Activated B cell treated with CpG ODN at 0.5 μM for 24 hours (primary cell): Measurements from ENCODE around the gene MROH2A. TPM values are rescaled to one million over a fixed set of nuclear protein-coding genes. Genes with fewer than 3 reads are reported as not detected.

Source experiments
- ATAC-seq: fragments of 200-7000 bp; cut with Tn5 transposase; one replicate; pipeline ENCODE4 v1.10.0; 2021; ENCODE audit warnings: low read depth, mild to moderate bottlenecking, moderate library complexity
- CTCF ChIA-PET: fragments of 350-600 bp; sonication (Branson Sonifier 250); formaldehyde crosslinking; loops from one replicate; lab custom pipeline; 2021; ENCODE audit warnings: antibody characterized with exemption; lab: Charles Lee
- POLR2A ChIA-PET: fragments of 350-600 bp; sonication (Branson Sonifier 250); formaldehyde crosslinking; loops from one replicate; lab custom pipeline; 2021; ENCODE audit warnings: antibody characterized with exemption; lab: Charles Lee
- DNase-seq: peaks from one replicate; pipeline ENCODE4 v3.0.0; 2022
- H3K27ac Mint-ChIP-seq: one replicate; pipeline ENCODE4 v1.8.0; 2020; ENCODE audit warnings: mixed read lengths
- H3K27me3 Mint-ChIP-seq: one replicate; pipeline ENCODE4 v1.8.0; 2021; ENCODE audit warnings: mixed read lengths
- H3K36me3 Mint-ChIP-seq: one replicate; pipeline ENCODE4 v1.8.0; 2021; ENCODE audit warnings: low read depth, mixed read lengths
- H3K4me1 Mint-ChIP-seq: one replicate; pipeline ENCODE4 v1.8.0; 2021; ENCODE audit warnings: mixed read lengths
- H3K4me3 Mint-ChIP-seq: one replicate; pipeline ENCODE4 v1.8.0; 2020; ENCODE audit warnings: mild to moderate bottlenecking, mixed read lengths
- H3K9me3 Mint-ChIP-seq: one replicate; pipeline ENCODE4 v1.8.0; 2020; ENCODE audit warnings: mixed read lengths
- CTCF ChIP-seq: fragments of 200-600 bp; IDR thresholded peaks from one replicate; pipeline ENCODE4 v1.8.0; 2022; ENCODE audit warnings: antibody characterized with exemption, mild to moderate bottlenecking
- intact Hi-C: fragments of 100-400 bp; cut with micrococcal nuclease; formaldehyde crosslinking; loops from one replicate; pipeline ENCODE4 v1.15.1; 2024
- total RNA-seq: library from RNA; stranded (reverse); gene quantifications from 2 replicates; pipeline ENCODE4 v1.2.3, GENCODE V29; 2022

Gene MROH2A
- total RNA-seq, 1 donor from 2014 or later = not detected

- TF ChIP-seq CTCF = no peak
- H3K36me3 Mint-ChIP-seq = no peaks in the 10 kb centered on the region
- ATAC-seq = no peak
- H3K4me1 Mint-ChIP-seq = no peaks in the 10 kb centered on the region
- ChIA-PET CTCF (no interaction called here), POLR2A (no interaction called here)
- H3K9me3 Mint-ChIP-seq = no peaks in the 10 kb centered on the region
- H3K4me3 Mint-ChIP-seq = no peak overlapping the region
- peaks cover 20% of the 10 kb centered on the region for H3K27me3 Mint-ChIP-seq
- intact Hi-C loops = no loop called here
- no peak for DNase-seq
- H3K27ac Mint-ChIP-seq = no peak overlapping the region
These were observed 40.0 kb downstream of the MROH2A start for GRCh38 chr2:233817995-233818638.

GRCh38 chr2:233818639-233819621, 40.8 kb downstream of the MROH2A start:
- intact Hi-C loops = no loop called here
- Mint-ChIP-seq H3K9me3 (no peaks in the 10 kb centered on the region), H3K4me1 (no peaks in the 10 kb centered on the region), H3K36me3 (no peaks in the 10 kb centered on the region), H3K27ac (no peak overlapping the region), H3K4me3 (no peak overlapping the region), H3K27me3 (peaks cover 20% of the 10 kb centered on the region)
- CTCF ChIA-PET = no interaction called here
- TF ChIP-seq CTCF = no peak
- DNase-seq (no peak), ATAC-seq (no peak)
- POLR2A ChIA-PET = no interaction called here

- intact Hi-C loops = no loop called here
- DNase-seq = no peak
- ChIA-PET CTCF (no interaction called here), POLR2A (no interaction called here)
- no peak overlapping the region for H3K4me3 Mint-ChIP-seq
- no peak for TF ChIP-seq CTCF
- H3K4me1 Mint-ChIP-seq = no peaks in the 10 kb centered on the region
- no peak overlapping the region for H3K27ac Mint-ChIP-seq
- H3K27me3 Mint-ChIP-seq = peaks cover 17% of the 10 kb centered on the region
- ATAC-seq = no peak
- H3K9me3 Mint-ChIP-seq = no peaks in the 10 kb centered on the region
- H3K36me3 Mint-ChIP-seq = no peaks in the 10 kb centered on the region
These were observed 42.0 kb downstream of the MROH2A start for GRCh38 chr2:233819884-233820773.

- Mint-ChIP-seq H3K4me3 (no peak overlapping the region), H3K27me3 (peaks cover 19% of the 10 kb centered on the region), H3K9me3 (no peaks in the 10 kb centered on the region), H3K4me1 (no peaks in the 10 kb centered on the region), H3K27ac (no peak overlapping the region), H3K36me3 (no peaks in the 10 kb centered on the region)
- POLR2A ChIA-PET = no interaction called here
- CTCF ChIA-PET = no interaction called here
- no peak for ATAC-seq
- no peak for TF ChIP-seq CTCF
- no peak for DNase-seq
- intact Hi-C loops = no loop called here
These were observed 42.6 kb downstream of the MROH2A start for GRCh38 chr2:233820774-233821105.
